ENCODE measurements around the gene CREB3L4.
"Not testable (repeated sequence)": the region's sequence is repeated elsewhere in the genome, so short reads cannot be mapped to it uniquely, and the experiment has no call there.

The CREB3L4 gene

GRCh38 chr1:153978274-153978909 lies 10.7 kb downstream of the CREB3L4 start:
- Histone ChIP-seq H3K9me3 (ENCODE audit: control insufficient read depth, insufficient read depth, low read length) (no peaks in the 10 kb centered on the region), H3K4me1 (ENCODE audit: insufficient read depth, low read length) (no peaks in the 10 kb centered on the region), H3K9ac (ENCODE audit: low read depth, low read length) (peak overlapping the region; percentile 78; the same call in 1 of the 2 replicates), H3K36me3 (ENCODE audit: insufficient read depth, low read length) (peaks cover 7% of the 10 kb centered on the region)

GRCh38 chr1:153979091-153979490 lies 11.4 kb downstream of the CREB3L4 start:
- not testable (repeated sequence) for H3K36me3 ChIP-seq (ENCODE audit: insufficient read depth, low read length); H3K9me3 ChIP-seq (ENCODE audit: control insufficient read depth, insufficient read depth, low read length); H3K4me1 ChIP-seq (ENCODE audit: insufficient read depth, low read length); H3K9ac ChIP-seq (ENCODE audit: low read depth, low read length)

DNA sequence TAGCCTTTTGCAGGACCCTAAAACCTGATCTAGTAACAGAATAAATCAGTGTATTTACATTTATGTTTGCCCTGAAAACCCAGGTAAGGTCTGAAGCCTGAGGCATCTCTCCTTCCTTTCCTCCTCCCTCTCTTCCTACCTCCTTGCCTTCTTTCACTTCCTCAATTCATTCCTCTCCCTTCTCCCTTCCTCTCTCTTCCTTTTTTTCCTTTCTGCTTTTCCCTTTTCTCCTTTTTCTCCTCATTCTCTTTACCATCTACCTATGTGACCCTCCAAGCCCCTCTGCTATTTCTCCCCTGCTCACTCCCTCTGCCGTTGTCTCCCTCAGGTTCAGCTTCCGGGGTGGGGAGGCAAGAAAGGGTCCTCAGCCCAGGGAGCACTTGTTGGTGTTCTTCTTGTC lies 14.0 kb downstream of the CREB3L4 start:
- H3K4me1 ChIP-seq (ENCODE audit: insufficient read depth, low read length), result peaks cover 11% of the 10 kb centered on the region

DNA sequence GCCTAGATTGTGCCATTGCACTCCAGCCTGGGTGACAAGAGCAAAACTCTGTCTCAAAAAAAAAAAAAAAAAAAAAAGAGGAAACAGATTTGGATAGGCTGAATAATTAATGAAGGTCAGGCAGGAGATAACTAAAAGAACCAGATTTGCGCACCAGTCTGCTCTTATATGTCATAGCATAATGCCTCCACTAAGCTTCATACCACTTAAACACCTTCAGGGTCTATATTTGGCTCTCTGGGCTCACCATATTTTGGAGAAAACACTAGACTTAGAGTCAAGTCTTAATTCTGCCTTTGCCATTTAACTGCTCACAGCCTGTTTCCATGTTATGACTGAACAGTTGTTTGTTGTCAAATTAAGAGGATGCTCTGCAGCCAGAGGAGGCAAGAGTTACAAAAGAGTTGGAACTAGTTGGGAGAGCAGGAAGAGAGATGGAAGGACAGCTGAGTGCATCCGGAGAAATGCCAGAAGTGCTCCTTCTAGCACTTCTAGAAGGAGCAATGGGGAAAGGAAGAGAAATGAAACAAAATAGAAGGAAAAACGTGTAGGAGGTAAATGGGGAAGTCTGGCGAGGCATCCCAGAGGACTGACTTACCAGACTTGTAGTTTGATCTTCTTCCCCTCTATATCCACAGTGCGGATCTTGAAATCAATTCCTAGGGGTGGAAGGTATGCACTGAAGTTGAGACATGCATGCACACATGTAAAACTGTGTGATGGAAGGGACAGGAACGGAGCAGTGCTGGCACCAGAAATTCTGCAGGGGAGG lies 16.6 kb downstream of the CREB3L4 start:
- Histone ChIP-seq H3K4me1 (ENCODE audit: insufficient read depth, low read length) (peaks cover 11% of the 10 kb centered on the region), H3K36me3 (ENCODE audit: insufficient read depth, low read length) (peaks cover 7% of the 10 kb centered on the region), H3K9ac (ENCODE audit: low read depth, low read length) (peak overlapping the region; percentile 81), H3K9me3 (ENCODE audit: control insufficient read depth, insufficient read depth, low read length) (no peaks in the 10 kb centered on the region)

More for the DNA sequence above, 14.0 kb downstream of the CREB3L4 start:
- not testable (repeated sequence) for H3K9me3 ChIP-seq (ENCODE audit: control insufficient read depth, insufficient read depth, low read length); H3K36me3 ChIP-seq (ENCODE audit: insufficient read depth, low read length); H3K9ac ChIP-seq (ENCODE audit: low read depth, low read length)

DNA sequence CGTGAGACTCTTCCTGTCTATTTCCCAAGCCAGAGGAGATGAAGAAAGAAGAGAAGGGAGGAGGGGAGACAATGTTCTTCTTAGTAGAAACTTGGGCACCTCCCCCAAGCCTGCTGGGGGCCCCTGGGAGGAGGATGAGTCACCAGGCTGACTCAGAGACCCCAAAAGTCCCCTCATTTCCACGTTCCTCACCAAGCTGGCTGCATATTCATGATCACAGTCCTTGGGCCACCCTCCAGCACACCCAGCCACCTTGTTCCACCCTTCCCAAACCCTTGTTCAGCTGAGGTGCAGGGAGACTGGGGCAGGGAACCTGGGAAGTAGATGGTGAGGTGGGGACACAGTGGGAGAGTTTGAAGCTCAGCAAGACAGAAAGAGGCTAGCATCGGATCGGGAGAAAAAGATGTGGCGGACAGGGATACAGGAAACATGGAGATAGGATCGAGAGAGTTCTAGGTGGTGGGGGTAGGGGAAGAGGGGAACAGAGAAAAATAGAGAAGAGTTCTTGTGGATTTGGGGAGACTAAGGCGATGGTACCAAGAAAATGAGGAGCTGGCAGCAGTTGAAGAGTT lies 17.7 kb downstream of the CREB3L4 start:
- H3K9me3 ChIP-seq (ENCODE audit: control insufficient read depth, insufficient read depth, low read length), result no peaks in the 10 kb centered on the region
- peaks cover 11% of the 10 kb centered on the region for H3K4me1 ChIP-seq (ENCODE audit: insufficient read depth, low read length)
- peaks cover 7% of the 10 kb centered on the region for H3K36me3 ChIP-seq (ENCODE audit: insufficient read depth, low read length)
- peak overlapping the region; percentile 81 for H3K9ac ChIP-seq (ENCODE audit: low read depth, low read length)

- Histone ChIP-seq H3K9ac (ENCODE audit: low read depth, low read length) (peak within 1 kb of the TSS; percentile 81), H3K36me3 (ENCODE audit: insufficient read depth, low read length) (peaks cover 8% of the 10 kb centered on the region), H3K4me1 (ENCODE audit: insufficient read depth, low read length) (peaks cover 11% of the 10 kb centered on the region), H3K9me3 (ENCODE audit: control insufficient read depth, insufficient read depth, low read length) (no peaks in the 10 kb centered on the region)
Observed at GRCh38 chr1:153985941-153986761, 18.4 kb downstream of the CREB3L4 start, which contains the start of gene RAB13. TSS of gene RAB13 (minus strand) at chr1:153986339. CDS start at chr1:153986236, 103 bp downstream.

DNA sequence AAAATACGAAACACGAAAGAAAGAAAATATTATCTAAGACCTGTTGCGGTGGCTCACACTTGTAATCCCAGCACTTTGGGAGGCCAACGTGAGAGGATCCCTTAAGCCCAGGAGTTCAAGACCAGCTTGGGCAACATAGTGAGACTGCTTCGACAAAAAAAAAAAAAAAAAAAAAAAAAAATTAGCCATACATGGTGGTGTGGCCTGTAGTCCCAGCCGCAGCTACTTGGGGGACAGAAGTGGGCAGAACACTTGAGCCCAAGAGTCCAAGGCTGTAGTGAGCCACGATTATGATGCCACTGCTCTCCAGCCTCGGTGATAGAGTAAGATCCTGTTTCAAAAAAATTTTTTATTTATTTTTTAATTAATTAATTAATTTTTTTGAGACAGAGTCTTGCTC lies 19.9 kb downstream of the CREB3L4 start:
- Histone ChIP-seq H3K4me1 (ENCODE audit: insufficient read depth, low read length) (peaks cover 16% of the 10 kb centered on the region), H3K36me3 (ENCODE audit: insufficient read depth, low read length) (peaks cover 16% of the 10 kb centered on the region), H3K9ac (ENCODE audit: low read depth, low read length) (no peak overlapping the region), H3K9me3 (ENCODE audit: control insufficient read depth, insufficient read depth, low read length) (no peaks in the 10 kb centered on the region)

DNA sequence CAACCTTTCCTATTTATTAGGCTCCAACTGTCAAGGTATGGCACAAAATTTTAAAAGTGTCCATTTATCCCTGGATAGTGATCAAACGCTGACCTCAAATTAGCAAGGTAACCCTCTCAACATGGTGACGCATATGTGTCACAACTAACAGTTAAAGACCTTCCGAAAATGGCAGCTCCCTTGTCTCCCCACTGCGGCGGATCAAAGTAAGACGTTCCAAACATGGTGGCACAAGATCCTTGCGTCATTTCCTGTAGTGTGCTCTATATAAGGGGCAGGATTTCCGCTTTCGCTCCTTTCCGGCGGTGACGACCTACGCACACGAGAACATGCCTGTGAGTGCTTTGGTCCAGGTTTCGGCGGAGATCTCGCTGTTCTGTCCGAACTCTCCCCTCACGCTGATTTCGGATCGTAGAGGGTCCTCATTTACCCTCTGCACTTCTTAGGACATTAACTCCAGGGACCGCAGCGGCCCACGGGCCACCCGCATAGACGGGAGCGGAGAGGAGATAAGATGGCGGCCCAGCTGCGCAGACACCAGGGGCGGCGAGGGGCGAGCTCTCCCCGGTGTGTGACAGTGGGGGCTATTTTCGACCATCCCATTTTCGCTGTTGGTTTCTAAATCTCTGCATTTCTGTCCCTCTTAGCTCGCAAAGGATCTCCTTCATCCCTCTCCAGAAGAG lies 22.9 kb downstream of the CREB3L4 start, which contains the start of gene RPS27:
Gene RPS27, plus strand, starts transcription at position 295 of the 683 bp plus-strand sequence. Its CDS starts 35 bp downstream, at position 330.
- Histone ChIP-seq H3K36me3 (ENCODE audit: insufficient read depth, low read length) (peaks cover 24% of the 10 kb centered on the region), H3K9me3 (ENCODE audit: control insufficient read depth, insufficient read depth, low read length) (no peaks in the 10 kb centered on the region), H3K4me1 (ENCODE audit: insufficient read depth, low read length) (peaks cover 5% of the 10 kb centered on the region; the same call in 1 of the 2 replicates), H3K9ac (ENCODE audit: low read depth, low read length) (peak within 1 kb of the TSS; percentile 92)

DNA sequence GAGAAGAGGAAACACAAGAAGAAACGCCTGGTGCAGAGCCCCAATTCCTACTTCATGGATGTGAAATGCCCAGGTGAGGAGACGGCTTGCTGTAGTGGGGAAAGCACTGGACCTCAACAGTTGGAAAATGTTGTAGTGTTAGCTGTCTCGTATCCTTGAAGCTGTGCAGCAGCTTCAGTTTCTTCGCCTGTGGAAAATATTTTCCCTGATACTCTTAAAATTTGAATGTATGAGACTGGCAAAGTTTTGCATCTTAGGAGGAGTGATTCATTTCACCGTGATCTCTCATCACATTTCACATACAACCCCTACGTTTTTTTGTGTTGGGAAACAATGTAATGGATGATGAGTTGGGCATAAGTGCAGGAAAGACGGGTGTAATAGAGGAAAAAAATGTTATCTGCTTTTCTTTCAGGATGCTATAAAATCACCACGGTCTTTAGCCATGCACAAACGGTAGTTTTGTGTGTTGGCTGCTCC lies 23.5 kb downstream of the CREB3L4 start:
- peaks cover 24% of the 10 kb centered on the region for H3K36me3 ChIP-seq (ENCODE audit: insufficient read depth, low read length)
- peaks cover 5% of the 10 kb centered on the region; the same call in 1 of the 2 replicates for H3K4me1 ChIP-seq (ENCODE audit: insufficient read depth, low read length)
- no peaks in the 10 kb centered on the region for H3K9me3 ChIP-seq (ENCODE audit: control insufficient read depth, insufficient read depth, low read length)
- peak overlapping the region; percentile 92 for H3K9ac ChIP-seq (ENCODE audit: low read depth, low read length)

DNA sequence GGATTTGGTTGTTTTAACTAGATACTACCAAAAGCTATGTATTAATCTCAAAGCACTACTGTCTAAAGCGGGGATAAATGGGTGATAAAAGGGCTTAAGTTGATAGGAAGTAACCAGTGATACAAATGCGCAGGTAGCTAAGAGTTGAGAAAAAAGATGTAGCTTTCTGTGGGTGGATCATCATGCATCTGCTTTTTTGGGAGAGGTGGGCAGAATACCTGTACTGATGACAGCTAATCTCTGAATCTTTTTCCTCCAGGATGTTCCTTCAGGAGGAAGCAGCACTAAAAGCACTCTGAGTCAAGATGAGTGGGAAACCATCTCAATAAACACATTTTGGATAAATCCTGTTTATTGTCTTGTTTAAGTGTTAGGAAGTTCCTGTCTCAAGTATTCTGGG lies 24.1 kb downstream of the CREB3L4 start:
- Histone ChIP-seq H3K9me3 (ENCODE audit: control insufficient read depth, insufficient read depth, low read length) (no peaks in the 10 kb centered on the region), H3K9ac (ENCODE audit: low read depth, low read length) (peak overlapping the region; percentile 92), H3K36me3 (ENCODE audit: insufficient read depth, low read length) (peaks cover 24% of the 10 kb centered on the region), H3K4me1 (ENCODE audit: insufficient read depth, low read length) (peaks cover 5% of the 10 kb centered on the region; the same call in 1 of the 2 replicates)

DNA sequence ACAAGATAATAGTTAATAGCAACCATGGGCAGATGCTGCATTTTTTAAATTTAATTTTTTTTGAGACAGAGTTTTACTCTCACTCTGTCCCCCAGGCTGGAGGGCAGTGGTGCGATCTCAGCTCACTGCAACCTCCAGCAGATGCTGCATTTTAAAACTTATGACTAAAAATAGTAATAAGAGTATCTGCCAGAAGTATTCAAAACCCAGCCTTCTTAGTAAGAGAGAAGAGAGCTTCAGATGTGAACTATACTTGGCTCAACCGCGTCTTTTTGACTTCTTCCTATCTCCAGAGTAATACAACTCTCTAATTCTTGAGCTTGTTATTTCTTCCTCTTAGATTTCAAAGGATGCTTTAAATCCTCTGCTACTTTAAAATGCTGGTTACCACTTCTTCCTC lies 27.5 kb downstream of the CREB3L4 start:
- Histone ChIP-seq H3K4me1 (ENCODE audit: insufficient read depth, low read length) (peaks cover 5% of the 10 kb centered on the region; the same call in 1 of the 2 replicates), H3K36me3 (ENCODE audit: insufficient read depth, low read length) (peaks cover 24% of the 10 kb centered on the region), H3K9ac (ENCODE audit: low read depth, low read length) (no peak overlapping the region), H3K9me3 (ENCODE audit: control insufficient read depth, insufficient read depth, low read length) (no peaks in the 10 kb centered on the region)

DNA sequence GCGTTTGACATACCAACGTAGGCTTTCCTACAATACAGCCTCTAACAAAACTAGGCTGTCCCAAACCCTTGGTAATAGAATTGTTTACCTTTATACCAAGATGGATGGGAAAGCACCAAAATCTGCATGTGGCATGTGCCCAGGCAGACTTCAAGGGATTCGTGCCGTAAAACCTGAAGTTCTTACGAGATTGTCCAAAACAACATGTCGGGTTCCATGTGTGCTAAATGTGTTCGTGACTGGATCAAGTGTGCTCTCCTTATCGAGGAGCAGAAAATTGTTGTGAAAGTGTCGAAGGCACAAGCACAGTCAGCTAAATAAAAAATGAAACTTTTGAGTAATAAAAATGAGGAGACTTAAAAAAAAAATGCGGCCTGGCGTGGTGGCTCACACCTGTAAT lies 27.9 kb downstream of the CREB3L4 start:
- peaks cover 24% of the 10 kb centered on the region for H3K36me3 ChIP-seq (ENCODE audit: insufficient read depth, low read length)
- H3K9me3 ChIP-seq (ENCODE audit: control insufficient read depth, insufficient read depth, low read length), result no peaks in the 10 kb centered on the region
- H3K4me1 ChIP-seq (ENCODE audit: insufficient read depth, low read length), result peaks cover 5% of the 10 kb centered on the region; the same call in 1 of the 2 replicates
- no peak overlapping the region for H3K9ac ChIP-seq (ENCODE audit: low read depth, low read length)

- H3K36me3 ChIP-seq (ENCODE audit: insufficient read depth, low read length), result peaks cover 14% of the 10 kb centered on the region
- H3K9ac ChIP-seq (ENCODE audit: low read depth, low read length); H3K4me1 ChIP-seq (ENCODE audit: insufficient read depth, low read length); H3K9me3 ChIP-seq (ENCODE audit: control insufficient read depth, insufficient read depth, low read length): not testable (repeated sequence)
Observed at GRCh38 chr1:153996882-153997281, 29.2 kb downstream of the CREB3L4 start.

Measured in ES-I3 (cell line).